Hepatocyte (in vitro differentiated cells): ENCODE measurements around the gene ZPBP2. TPM values are rescaled to one million over a fixed set of nuclear protein-coding genes. Genes with fewer than 3 reads are reported as not detected.
A peak's percentile ranks its signal among the peaks of the same experiment; 100 is the strongest.

Source experiments
- DNase-seq: peaks from one replicate; pipeline ENCODE4 v3.0.0-alpha.2; 2016; ENCODE audit warnings: low spot score
- H2AFZ ChIP-seq: fragments of 200-600 bp; sonication (generic); 2 replicates; pipeline ENCODE4 v1.6.0; 2016; ENCODE audit warnings: antibody characterized with exemption, mild to moderate bottlenecking
- H3K27ac ChIP-seq: fragments of 200-600 bp; sonication (generic); 2 replicates; pipeline ENCODE4 v1.5.1; 2016; ENCODE audit warnings: mild to moderate bottlenecking
- H3K27me3 ChIP-seq: fragments of 200-600 bp; sonication (generic); 2 replicates; pipeline ENCODE4 v1.6.1; 2016
- H3K36me3 ChIP-seq: fragments of 200-600 bp; sonication (generic); replicated peaks from 2 replicates; pipeline ENCODE4 v1.5.1; 2016; ENCODE audit warnings: low read depth; ENCODE audit not compliant: insufficient read depth
- H3K4me1 ChIP-seq: fragments of 200-600 bp; sonication (generic); 2 replicates; pipeline ENCODE4 v1.5.1; 2016; ENCODE audit warnings: mild to moderate bottlenecking, moderate library complexity; ENCODE audit not compliant: insufficient read depth
- H3K4me2 ChIP-seq: fragments of 200-600 bp; sonication (generic); 2 replicates; pipeline ENCODE4 v1.6.0; 2016
- H3K4me3 ChIP-seq: fragments of 200-600 bp; sonication (generic); 2 replicates; pipeline ENCODE4 v1.5.1; 2016; ENCODE audit warnings: mild to moderate bottlenecking
- H3K79me2 ChIP-seq: fragments of 200-600 bp; sonication (generic); 2 replicates; pipeline ENCODE4 v1.6.0; 2017; ENCODE audit warnings: mild to moderate bottlenecking
- H3K9me2 ChIP-seq: fragments of 200-600 bp; sonication (generic); replicated peaks from 2 replicates; pipeline ENCODE4 v1.6.0; 2017; ENCODE audit warnings: mild to moderate bottlenecking; ENCODE audit not compliant: insufficient read depth
- H3K9me3 ChIP-seq: fragments of 200-600 bp; sonication (generic); 2 replicates; pipeline ENCODE4 v1.5.1; 2016; ENCODE audit warnings: low read depth, mild to moderate bottlenecking
- H4K20me1 ChIP-seq: fragments of 200-600 bp; sonication (generic); 2 replicates; pipeline ENCODE4 v1.6.0; 2016; ENCODE audit warnings: mild to moderate bottlenecking; ENCODE audit not compliant: insufficient read depth, poor library complexity, severe bottlenecking
- EZH2 ChIP-seq: fragments of 200-600 bp; sonication (generic); IDR thresholded peaks from 2 replicates; pipeline ENCODE4 v1.6.1; 2016; ENCODE audit warnings: antibody characterized with exemption, mild to moderate bottlenecking, borderline replicate concordance
- EZH2phosphoT487 ChIP-seq: fragments of 200-600 bp; sonication (generic); IDR thresholded peaks from one replicate; pipeline ENCODE4 v1.6.1; 2018; ENCODE audit warnings: antibody characterized with exemption, mild to moderate bottlenecking, low read depth, moderate library complexity; ENCODE audit not compliant: unreplicated experiment, severe bottlenecking
- WGBS: methylation state at CpG from one replicate; pipeline ENCODE4 v1.1.6; 2016; ENCODE audit warnings: low lambda C conversion rate; ENCODE audit errors: missing lambda C conversion rate; 5-methylcytosine and 5-hydroxymethylcytosine counted together
- polyA plus RNA-seq: library from polyadenylated mRNA; unstranded; fragments of >200 nt; fragmentation: Nextera tagmentation; extraction: Ambion mirVana; gene quantifications from 2 replicates; pipeline ENCODE4 v1.2.1, GENCODE V29; 2016
- total RNA-seq: library from RNA; depleted of rRNA; stranded (reverse); fragments of >200 nt; gene quantifications from 2 replicates; pipeline ENCODE4 v1.2.3, GENCODE V29; 2014
- TF ChIP-seq, protein P1 (sequence below): fragments of 200-600 bp; sonication (generic); IDR thresholded peaks from 2 replicates; pipeline ENCODE4 v1.5.1; 2016; ENCODE audit warnings: antibody characterized with exemption, mild to moderate bottlenecking; ENCODE audit not compliant: poor library complexity

ZPBP2 gene
- total and polyA plus RNA-seq, 2 experiments from 2014 or later = not detected

DNA sequence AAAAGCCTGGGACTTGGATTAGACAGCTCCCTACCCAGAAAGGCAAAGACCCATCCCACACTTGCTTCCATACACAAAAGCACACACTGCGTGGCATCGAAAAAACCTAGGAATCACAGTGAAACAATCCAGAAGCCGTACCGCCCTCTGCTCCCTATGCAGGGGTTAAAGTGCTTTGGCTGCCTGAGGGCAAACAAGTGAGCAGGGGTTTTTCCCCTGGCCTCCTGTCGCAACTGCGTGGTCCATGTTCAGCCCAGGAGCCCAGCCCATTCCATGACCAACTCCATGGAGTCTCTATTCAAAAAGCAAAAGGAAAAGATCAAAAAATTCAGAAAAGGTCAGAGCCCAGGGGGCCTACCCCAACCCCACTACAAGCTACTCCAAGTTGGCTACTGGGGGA is 54.0 kb downstream of the ZPBP2 start:
- H3K4me2 ChIP-seq = no peak overlapping the region
- H3K4me1 ChIP-seq = peaks cover 9% of the 10 kb centered on the region
- peaks cover 20% of the 10 kb centered on the region for H4K20me1 ChIP-seq
- no peaks in the 10 kb centered on the region for H3K9me3 ChIP-seq
- no peaks in the 10 kb centered on the region for H3K27me3 ChIP-seq
- H3K9me2 ChIP-seq = no peaks in the 10 kb centered on the region
- H3K79me2 ChIP-seq = peaks cover 38% of the 10 kb centered on the region
- 85% methylated on average over 6 of the region's 6 CpGs for WGBS
- no peak overlapping the region for H3K4me3 ChIP-seq
- H3K27ac ChIP-seq = peak overlapping the region; percentile 70
- H2AFZ ChIP-seq = no peak overlapping the region
- H3K36me3 ChIP-seq = no peaks in the 10 kb centered on the region
- peak; percentile 21 for DNase-seq
- TF ChIP-seq, protein P1, sequence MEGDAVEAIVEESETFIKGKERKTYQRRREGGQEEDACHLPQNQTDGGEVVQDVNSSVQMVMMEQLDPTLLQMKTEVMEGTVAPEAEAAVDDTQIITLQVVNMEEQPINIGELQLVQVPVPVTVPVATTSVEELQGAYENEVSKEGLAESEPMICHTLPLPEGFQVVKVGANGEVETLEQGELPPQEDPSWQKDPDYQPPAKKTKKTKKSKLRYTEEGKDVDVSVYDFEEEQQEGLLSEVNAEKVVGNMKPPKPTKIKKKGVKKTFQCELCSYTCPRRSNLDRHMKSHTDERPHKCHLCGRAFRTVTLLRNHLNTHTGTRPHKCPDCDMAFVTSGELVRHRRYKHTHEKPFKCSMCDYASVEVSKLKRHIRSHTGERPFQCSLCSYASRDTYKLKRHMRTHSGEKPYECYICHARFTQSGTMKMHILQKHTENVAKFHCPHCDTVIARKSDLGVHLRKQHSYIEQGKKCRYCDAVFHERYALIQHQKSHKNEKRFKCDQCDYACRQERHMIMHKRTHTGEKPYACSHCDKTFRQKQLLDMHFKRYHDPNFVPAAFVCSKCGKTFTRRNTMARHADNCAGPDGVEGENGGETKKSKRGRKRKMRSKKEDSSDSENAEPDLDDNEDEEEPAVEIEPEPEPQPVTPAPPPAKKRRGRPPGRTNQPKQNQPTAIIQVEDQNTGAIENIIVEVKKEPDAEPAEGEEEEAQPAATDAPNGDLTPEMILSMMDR = no peak
- no peak for TF ChIP-seq EZH2phosphoT487

DNA sequence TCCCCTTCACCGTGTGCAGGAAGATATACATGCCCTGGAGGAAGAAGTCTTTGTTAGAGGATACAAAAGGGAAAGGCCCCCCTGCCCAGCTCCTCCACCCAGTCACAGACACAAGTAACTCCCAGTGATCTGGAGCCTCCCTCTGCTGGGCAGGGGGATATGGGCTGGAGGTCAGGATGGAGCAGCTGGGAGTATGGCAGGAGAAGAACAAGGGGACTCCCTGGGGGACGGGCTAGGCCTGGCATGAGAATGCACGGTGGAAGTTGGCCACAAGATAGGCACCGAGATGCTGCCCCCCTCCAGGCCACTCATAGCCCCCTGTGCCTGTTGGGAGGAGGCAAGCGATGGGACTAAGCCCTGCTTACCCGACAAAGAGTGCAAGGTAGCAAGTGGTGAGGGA is 55.2 kb downstream of the ZPBP2 start:
- peaks cover 12% of the 10 kb centered on the region for H3K4me1 ChIP-seq
- no peaks in the 10 kb centered on the region for H3K9me3 ChIP-seq
- H2AFZ ChIP-seq = no peak overlapping the region
- TF ChIP-seq, protein P1 = no peak
- no peak for TF ChIP-seq EZH2
- TF ChIP-seq EZH2phosphoT487 = no peak
- peaks cover 20% of the 10 kb centered on the region for H4K20me1 ChIP-seq
- no peaks in the 10 kb centered on the region for H3K9me2 ChIP-seq
- H3K79me2 ChIP-seq = peaks cover 38% of the 10 kb centered on the region
- H3K4me2 ChIP-seq = no peak overlapping the region
- H3K4me3 ChIP-seq = no peak overlapping the region
- no peaks in the 10 kb centered on the region for H3K27me3 ChIP-seq
- no peaks in the 10 kb centered on the region for H3K36me3 ChIP-seq
- 98% methylated on average over 6 of the region's 6 CpGs for WGBS
- no peak overlapping the region for H3K27ac ChIP-seq
- peak; percentile 1 for DNase-seq

DNA sequence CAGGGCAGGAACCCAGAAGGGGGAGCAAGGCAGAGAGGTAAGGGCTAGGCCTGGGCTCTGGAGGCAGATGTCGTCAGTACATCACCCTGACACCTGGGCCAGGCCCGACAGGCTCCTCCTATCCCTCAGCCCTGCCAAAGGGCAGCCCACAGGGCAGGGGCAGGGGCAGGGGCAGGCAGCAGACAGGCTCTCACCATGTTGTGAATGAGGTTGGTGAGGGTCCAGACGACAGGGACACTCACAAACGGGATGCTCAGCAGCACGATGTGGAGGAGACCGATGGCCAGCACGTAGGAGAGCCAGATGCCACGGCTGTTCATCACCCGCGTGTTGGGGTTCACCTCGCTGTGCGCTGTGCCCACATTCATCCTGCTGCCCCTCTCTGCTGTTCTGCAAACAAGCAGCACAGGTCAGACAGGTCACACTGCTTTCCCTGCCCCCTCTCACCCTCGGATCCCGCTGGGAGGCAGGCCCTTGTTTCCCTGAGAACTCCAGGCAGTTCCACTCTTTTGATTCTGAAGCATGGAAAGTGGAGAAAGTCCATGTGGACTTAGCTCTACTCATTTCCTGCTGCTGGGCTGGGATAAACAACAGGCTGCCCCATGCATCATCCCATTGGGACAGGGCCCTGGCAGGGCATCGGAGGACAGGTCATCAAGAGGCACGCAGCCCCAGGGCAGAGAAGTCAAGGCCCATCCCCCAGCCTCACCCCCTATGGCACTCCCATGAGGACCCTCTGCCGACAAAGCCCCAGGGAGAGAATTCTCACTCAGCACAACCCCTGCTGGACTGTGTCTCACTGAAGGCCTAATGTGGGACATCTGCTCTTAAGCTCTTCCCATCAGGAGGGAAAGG is 56.1 kb downstream of the ZPBP2 start:
- no peaks in the 10 kb centered on the region for H3K36me3 ChIP-seq
- 63% methylated on average over 17 of the region's 17 CpGs for WGBS

More for the DNA sequence above, 56.1 kb downstream of the ZPBP2 start:
- peaks cover 20% of the 10 kb centered on the region for H4K20me1 ChIP-seq
- no peaks in the 10 kb centered on the region for H3K9me3 ChIP-seq
- peak overlapping the region; percentile 1 for H3K4me2 ChIP-seq
- peaks cover 38% of the 10 kb centered on the region for H3K79me2 ChIP-seq
- peaks cover 20% of the 10 kb centered on the region for H3K4me1 ChIP-seq
- H2AFZ ChIP-seq = no peak overlapping the region
- H3K9me2 ChIP-seq = no peaks in the 10 kb centered on the region
- DNase-seq = peak; percentile 40
- TF ChIP-seq, protein P1 = peak; percentile 22
- TF ChIP-seq EZH2phosphoT487 (no peak), EZH2 (no peak)
- no peaks in the 10 kb centered on the region for H3K27me3 ChIP-seq
- H3K4me3 ChIP-seq = no peak overlapping the region
- H3K27ac ChIP-seq = no peak overlapping the region
